ENCODE measurements around the gene PPP6R2. TPM values are rescaled to one million over a fixed set of nuclear protein-coding genes. Genes with fewer than 3 reads are reported as not detected.

Gene PPP6R2
- total and polyA plus RNA-seq, 2 of the 8 experiments (the other 6 are each of a cell fraction or from before 2014, with no cell fraction given): 25.0 to 32.2 TPM

- POLR2A ChIA-PET (ENCODE audit: partially characterized antibody): interaction anchor here (0.6 to 2.3 kb wide), 2 partner anchors 11 to 15 kb away, joined by 3 to 6 read pairs; no protein-coding TSS in a partner anchor
- H3K4ac ChIP-seq (replicated peaks; ENCODE audit: insufficient read length, low read depth, low read length): no peak overlapping the region
- no peak for DNase-seq (ENCODE audit: low read depth in 1 of 2, low spot score in 2 of 2)
Measured at GRCh38 chr22:50317674-50318073, 25.5 kb upstream of the PPP6R2 start.

More at GRCh38 chr22:50317674-50318073, 25.5 kb upstream of the PPP6R2 start:
- Histone ChIP-seq H2BK5ac (ENCODE audit: low read depth, low read length) (no peak overlapping the region), H2BK120ac (replicated peaks; ENCODE audit: low read depth, low read length) (no peak overlapping the region), H3K4me3 (ENCODE audit: extremely low read depth in 1 of 4, insufficient read depth in 2 of 4, low read depth in 3 of 4, low read length in 4 of 4) (no peak overlapping the region), H3K9ac (replicated peaks in 1 of 4; ENCODE audit: extremely low read depth in 1 of 4, low read depth in 3 of 4, low read length in 3 of 4) (no peak overlapping the region), H3K56ac (replicated peaks; ENCODE audit: insufficient read length, low read depth, low read length) (no peak overlapping the region), H3K27me3 (replicated peaks in 1 of 4; ENCODE audit: control insufficient read depth in 3 of 4, extremely low read depth in 1 of 4, insufficient read depth in 3 of 4, low read length in 3 of 4) (no peaks in the 10 kb centered on the region), H3K23me2 (ENCODE audit: low read depth, low read length) (no peaks in the 10 kb centered on the region; the same call in 1 of the 2 replicates), H3K36me3 (ENCODE audit: control insufficient read depth in 2 of 4, insufficient read depth in 4 of 4, low read length in 3 of 4) (no peaks in the 10 kb centered on the region), H3K9me3 (ENCODE audit: insufficient read depth in 2 of 2, low read depth in 1 of 2, low read length in 1 of 2) (no peaks in the 10 kb centered on the region), H4K91ac (replicated peaks; ENCODE audit: insufficient read length, low read length) (no peak overlapping the region), H2AK5ac (ENCODE audit: low read depth, low read length) (no peak overlapping the region), H3K79me1 (ENCODE audit: low read depth, low read length) (no peaks in the 10 kb centered on the region), H3K27ac (ENCODE audit: low read depth, low read length) (no peak overlapping the region), H3K18ac (ENCODE audit: extremely low read depth, low read length) (no peak overlapping the region), H3K4me1 (replicated peaks in 1 of 4; ENCODE audit: control insufficient read depth in 3 of 4, insufficient read depth in 4 of 4, low read length in 3 of 4) (peaks cover 0 to 10% (median 4%) of the 10 kb centered on the region in 4 experiments; a peak in 3 of 7 replicates), H4K8ac (ENCODE audit: extremely low read depth, insufficient read depth, low read length) (no peak overlapping the region), H2BK15ac (ENCODE audit: low read length) (peak overlapping the region; percentile 61; the same call in 1 of the 2 replicates), H3K23ac (ENCODE audit: insufficient read length) (no peak overlapping the region), H3K4me2 (ENCODE audit: insufficient read depth in 1 of 2, low read depth in 2 of 2, low read length in 2 of 2) (no peak overlapping the region), H4K20me1 (replicated peaks in 1 of 2; ENCODE audit: control insufficient read depth in 1 of 2, insufficient read depth in 2 of 2, low read length in 2 of 2) (no peaks in the 10 kb centered on the region), H3K79me2 (ENCODE audit: control insufficient read depth in 1 of 2, insufficient read depth in 2 of 2, low read length in 2 of 2) (no peaks in the 10 kb centered on the region), H2BK12ac (ENCODE audit: low read depth, low read length) (no peak overlapping the region), H4K5ac (ENCODE audit: insufficient read length, low read depth, low read length) (no peak overlapping the region), H2BK20ac (ENCODE audit: low read length) (no peak overlapping the region), H3K14ac (ENCODE audit: insufficient read length) (no peak overlapping the region), H2AFZ (ENCODE audit: low read length) (no peak overlapping the region)
- TF ChIP-seq RBBP5 (IDR thresholded peaks at IDR 0.05; ENCODE audit: borderline replicate concordance, low read depth, low read length) (no peak), BRCA1 (IDR thresholded peaks at IDR 0.05; ENCODE audit: low read depth, low read length) (no peak), TAF7 (optimal IDR thresholded peaks at IDR 0.05; ENCODE audit: borderline replicate concordance, low read depth, low read length) (no peak), HDAC2 (IDR thresholded peaks at IDR 0.05; ENCODE audit: borderline replicate concordance in 1 of 2, low read depth in 2 of 2, low read length in 2 of 2) (no peak), FOSL1 (IDR thresholded peaks at IDR 0.05; ENCODE audit: insufficient read depth, low read depth, low read length) (no peak), GTF2F1 (IDR thresholded peaks at IDR 0.05; ENCODE audit: borderline replicate concordance, low read depth, low read length) (no peak), SUZ12 (IDR thresholded peaks at IDR 0.05; ENCODE audit: low read length) (no peak), RNF2 (IDR thresholded peaks at IDR 0.05; ENCODE audit: borderline replicate concordance, low read depth, low read length, missing control alignments, poor library complexity, severe bottlenecking) (no peak), TCF12 (IDR thresholded peaks at IDR 0.05; ENCODE audit: low read depth, low read length) (no peak)
- TF ChIP-seq, protein P1, sequence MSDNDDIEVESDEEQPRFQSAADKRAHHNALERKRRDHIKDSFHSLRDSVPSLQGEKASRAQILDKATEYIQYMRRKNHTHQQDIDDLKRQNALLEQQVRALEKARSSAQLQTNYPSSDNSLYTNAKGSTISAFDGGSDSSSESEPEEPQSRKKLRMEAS (IDR thresholded peaks at IDR 0.05): no peak
- CTCF ChIA-PET (ENCODE audit: partially characterized antibody): interaction anchor here (1.1 to 1.8 kb wide), 9 partner anchors 9 to 139 kb away, joined by 3 to 8 read pairs (median 4); partner anchors contain the start of gene DENND6B
- no peak for FAIRE-seq
- 95% methylated on average over 7 of the region's 7 CpGs; no CpG with 5 or more reads in 1 of the 2 experiments for WGBS, 2 experiments (ENCODE audit: extremely low coverage in 1 of 2, insufficient coverage in 1 of 2, insufficient read length in 1 of 2, insufficient replicate concordance in 2 of 2, low coverage in 1 of 2, low lambda C conversion rate in 2 of 2, missing lambda C conversion rate in 1 of 2)
